ENCODE data around the gene EXD1.
"Not testable (repeated sequence)": the region's sequence is repeated elsewhere in the genome, so short reads cannot be mapped to it uniquely, and the experiment has no call there.

The EXD1 gene

GRCh38 chr15:41230650-41231421, at the start of gene EXD1, which contains the start of gene CHP1:
EXD1 (minus strand) TSS chr15:41230757; CDS start chr15:41226575, 4,182 bp downstream.
CHP1 (plus strand) TSS chr15:41231268; CDS start chr15:41231383, 115 bp downstream.
- FAIRE-seq, result peak; percentile 98

- FAIRE-seq, result no peak
Observed at GRCh38 chr15:41279535-41280283, 49.2 kb upstream of the EXD1 start.

- FAIRE-seq, result no peak
Observed at GRCh38 chr15:41278319-41278718, 47.8 kb upstream of the EXD1 start.

- no peak for FAIRE-seq
Observed at GRCh38 chr15:41276831-41277230, 46.3 kb upstream of the EXD1 start.

GRCh38 chr15:41269887-41270286, 39.3 kb upstream of the EXD1 start:
- no peak for FAIRE-seq

GRCh38 chr15:41263891-41264351, 33.4 kb upstream of the EXD1 start:
- FAIRE-seq, result no peak

GRCh38 chr15:41262571-41262970, 32.0 kb upstream of the EXD1 start:
- FAIRE-seq, result no peak

GRCh38 chr15:41260924-41261323, 30.4 kb upstream of the EXD1 start:
- FAIRE-seq, result not testable (repeated sequence)

- no peak for FAIRE-seq
Observed at GRCh38 chr15:41259546-41260189, 29.1 kb upstream of the EXD1 start.

- no peak for FAIRE-seq
Observed at GRCh38 chr15:41258750-41259471, 28.4 kb upstream of the EXD1 start.

GRCh38 chr15:41256577-41257038, 26.1 kb upstream of the EXD1 start:
- FAIRE-seq, result no peak

- no peak for FAIRE-seq
Observed at GRCh38 chr15:41256103-41256502, 25.5 kb upstream of the EXD1 start.

- FAIRE-seq, result peak; percentile 39
Observed at GRCh38 chr15:41254560-41254959, 24.0 kb upstream of the EXD1 start.

- FAIRE-seq, result no peak
Observed at GRCh38 chr15:41251411-41251810, 20.9 kb upstream of the EXD1 start.

GRCh38 chr15:41250745-41251144, 20.2 kb upstream of the EXD1 start:
- FAIRE-seq, result not testable (repeated sequence)

GRCh38 chr15:41241221-41241964, 10.8 kb upstream of the EXD1 start:
- no peak for FAIRE-seq

GRCh38 chr15:41238100-41238499, 7.5 kb upstream of the EXD1 start:
- FAIRE-seq, result no peak

- no peak for FAIRE-seq
Observed at GRCh38 chr15:41235929-41236328, 5.4 kb upstream of the EXD1 start.

- FAIRE-seq, result not testable (repeated sequence)
Observed at GRCh38 chr15:41235228-41235627, 4.7 kb upstream of the EXD1 start.

- no peak for FAIRE-seq
Observed at GRCh38 chr15:41233367-41233771, 2.8 kb upstream of the EXD1 start.

- FAIRE-seq, result no peak
Observed at GRCh38 chr15:41231422-41232226, 1.1 kb upstream of the EXD1 start.

Data from G401.6 (cell line).